HepG2 (cell line): ENCODE measurements around the gene ASTN2. TPM values are rescaled to one million over a fixed set of nuclear protein-coding genes. Genes with fewer than 3 reads are reported as not detected.

Experiments
- ATAC-seq: fragments of 200-7000 bp; cut with Tn5 transposase; 3 replicates; pipeline ENCODE4 v1.9.1; 2020; ENCODE audit warnings: mild to moderate bottlenecking, moderate library complexity
- BruUV-seq: library from RNA; stranded (reverse); fragments of 400-500 nt; replicated peaks from 2 replicates; lab custom pipeline; 2021; lab: Mats Ljungman, UMichigan
- CTCF ChIA-PET: fragments of 300-600 bp; formaldehyde crosslinking; extraction: SDS; loops from one replicate; lab custom pipeline; 2021; ENCODE audit warnings: low total read pairs, inconsistent platforms, low intra/inter-chr PET ratio; lab: Yijun Ruan, JAX
- POLR2A ChIA-PET: fragments of 350-600 bp; sonication (Branson Sonifier 250); formaldehyde crosslinking; loops from one replicate; lab custom pipeline; 2020; ENCODE audit warnings: antibody characterized with exemption, inconsistent platforms; lab: Yijun Ruan, JAX
- DNase-seq: peaks from one replicate; pipeline ENCODE4 v3.0.0-alpha.2; 2015; ENCODE audit warnings: low spot score
- FAIRE-seq: peaks from 3 replicates; lab custom pipeline; 2011; peaks lifted over from hg19 to GRCh38; lab: Jason Lieb, UNC
- H2AFZ ChIP-seq: one replicate; pipeline ENCODE4 v1.6.1; 2011; ENCODE audit warnings: low read length, inconsistent platforms
- H3K27ac ChIP-seq: fragments of 300-600 bp; 3 replicates; pipeline ENCODE4 v1.8.0; 2011; ENCODE audit warnings: mixed run types, mild to moderate bottlenecking, mixed read lengths, low read length, inconsistent platforms; ENCODE audit not compliant: insufficient read depth; ENCODE audit errors: extremely low read length
- H3K27me3 ChIP-seq, 2 experiments: fragments of 200-600 bp in 1 of 2; 2 replicates in 1 of 2; 3 replicates in 1 of 2; pipeline versions ENCODE4 v1.6.0 to v1.8.0; 2011; ENCODE audit warnings: low read length in 2 of 2, mild to moderate bottlenecking in 2 of 2, moderate library complexity in 2 of 2, inconsistent platforms in 1 of 2; ENCODE audit not compliant: insufficient read depth in 2 of 2, control insufficient read depth in 1 of 2
- H3K36me3 ChIP-seq, 2 experiments: fragments of 200-600 bp in 1 of 2; replicated peaks in 1 of 2; 2 replicates in 1 of 2; 3 replicates in 1 of 2; pipeline versions ENCODE4 v1.5.1 to v1.8.0; 2011; ENCODE audit warnings: low read length in 2 of 2, inconsistent platforms in 1 of 2; ENCODE audit not compliant: insufficient read depth in 2 of 2, control insufficient read depth in 1 of 2
- H3K4me1 ChIP-seq: 2 replicates; pipeline ENCODE4 v1.5.1; 2012; ENCODE audit warnings: low read length, inconsistent platforms; ENCODE audit not compliant: insufficient read depth
- H3K4me2 ChIP-seq: 2 replicates; pipeline ENCODE4 v1.6.0; 2011; ENCODE audit warnings: low read depth, low read length, inconsistent platforms
- H3K4me3 ChIP-seq, 3 experiments: fragments of 200-600 bp in 1 of 3; sonication (generic), shearing (Covaris generic) in 1 of 3; replicated peaks in 1 of 3; 2 replicates each; pipeline ENCODE4 v1.5.1; 2011 to 2016; ENCODE audit warnings: low read length in 3 of 3, inconsistent platforms in 2 of 3, low read depth in 2 of 3, mild to moderate bottlenecking in 2 of 3, control low read depth in 1 of 3, mixed read lengths in 1 of 3; ENCODE audit not compliant: insufficient read depth in 1 of 3
- H3K79me2 ChIP-seq: one replicate; pipeline ENCODE4 v1.6.1; 2011; ENCODE audit warnings: low read length, inconsistent platforms; ENCODE audit not compliant: insufficient read depth
- H3K9ac ChIP-seq: 2 replicates; pipeline ENCODE4 v1.6.0; 2011; ENCODE audit warnings: mild to moderate bottlenecking, low read depth, low read length, inconsistent platforms; ENCODE audit not compliant: insufficient read depth
- H3K9me3 ChIP-seq: 2 replicates; pipeline ENCODE4 v1.5.1; 2012; ENCODE audit warnings: mild to moderate bottlenecking, low read length
- H4K20me1 ChIP-seq: 2 replicates; pipeline ENCODE4 v1.6.0; 2011; ENCODE audit warnings: inconsistent platforms, mild to moderate bottlenecking, low read length, moderate library complexity; ENCODE audit not compliant: insufficient read depth
- MAZ ChIP-seq, 2 experiments: sonication (generic) in 1 of 2; formaldehyde crosslinking in 1 of 2; IDR thresholded peaks; 2 replicates each; pipeline versions ENCODE4 v1.5.0 to v1.6.1; 2012 to 2020; ENCODE audit warnings: low read depth in 2 of 2, mild to moderate bottlenecking in 2 of 2, borderline replicate concordance in 1 of 2, improper control_type of control experiment in 1 of 2, low read length in 1 of 2, missing genetic modification reagents in 1 of 2, moderate library complexity in 1 of 2
- NPAS2 ChIP-seq: sonication (generic); formaldehyde crosslinking; IDR thresholded peaks from 2 replicates; pipeline ENCODE4 v1.8.0; 2022; ENCODE audit warnings: mild to moderate bottlenecking, missing genetic modification reagents, borderline replicate concordance
- PPARG ChIP-seq: conservative IDR thresholded peaks from 2 replicates; pipeline ENCODE4 v1.6.1; 2016; ENCODE audit warnings: missing biosample characterization, missing genetic modification reagents
- PRDM10 ChIP-seq: sonication (generic); formaldehyde crosslinking; IDR thresholded peaks from 2 replicates; pipeline ENCODE4 v1.4.0; 2020; ENCODE audit warnings: low read depth, missing genetic modification reagents
- ZBTB7B ChIP-seq: sonication (generic); formaldehyde crosslinking; IDR thresholded peaks from 2 replicates; pipeline ENCODE4 v1.4.0; 2020; ENCODE audit warnings: missing genetic modification reagents
- ZFAT ChIP-seq: sonication (generic); formaldehyde crosslinking; conservative IDR thresholded peaks from 2 replicates; pipeline ENCODE4 v1.8.1; 2023; ENCODE audit warnings: missing genetic modification reagents, inconsistent platforms
- ZNF891 ChIP-seq: sonication (generic); formaldehyde crosslinking; IDR thresholded peaks from 2 replicates; pipeline ENCODE4 v1.5.0; 2020; ENCODE audit warnings: mild to moderate bottlenecking, missing genetic modification reagents
- in situ Hi-C: cut with HindIII; loops from 2 replicates; pipeline ENCODE4 v1.10.0; 2017; ENCODE audit warnings: low pct_unique_long_range_greater_than_20kb; ENCODE audit not compliant: extremely low pct_ligation_motif_present
- intact Hi-C: fragments of 100-400 bp; cut with micrococcal nuclease; formaldehyde crosslinking; loops from one replicate; pipeline ENCODE4 v1.10.0; 2022; ENCODE audit not compliant: unreplicated experiment
- polyA plus RNA-seq, 8 experiments: library from polyadenylated mRNA; depleted of rRNA in 3 of 8; stranded (reverse) in 7 of 8; unstranded in 1 of 8; fragments of >200 nt; fragmentation: Illumina TruSeq in 4 of 8; extraction: Trizol in 4 of 8; gene quantifications; 2 replicates each; pipeline versions ENCODE4 v1.2.1 to v1.2.3, GENCODE V29; 2011 to 2016; ENCODE audit warnings: low read depth in 4 of 8, missing spikeins in 1 of 8, mixed read lengths in 1 of 8; ENCODE audit not compliant: insufficient read depth in 1 of 8
- total RNA-seq, 5 experiments: library from RNA; depleted of rRNA; stranded (reverse); fragments of >200 nt; fragmentation: Illumina TruSeq; extraction: Trizol; gene quantifications; 2 replicates each; pipeline ENCODE4 v1.2.3, GENCODE V29; 2016; ENCODE audit warnings: low read depth in 1 of 5

Gene ASTN2
- total and polyA plus RNA-seq, 2 of the 13 experiments (the other 11 are each of a cell fraction or from before 2014, with no cell fraction given) = 5.2 to 13.5 TPM

GRCh38 chr9:116565986-116566385, 848.9 kb downstream of the ASTN2 start:
- Histone ChIP-seq H3K79me2 (no peaks in the 10 kb centered on the region), H3K4me2 (no peak overlapping the region), H4K20me1 (no peaks in the 10 kb centered on the region), H3K9me3 (no peaks in the 10 kb centered on the region), H3K27me3 (no peaks in the 10 kb centered on the region), H2AFZ (no peak overlapping the region), H3K36me3 (no peaks in the 10 kb centered on the region), H3K27ac (peak overlapping the region; percentile 88), H3K4me3 (no peak overlapping the region), H3K4me1 (peaks cover 52% of the 10 kb centered on the region), H3K9ac (no peak overlapping the region)
- FAIRE-seq = no peak
- POLR2A ChIA-PET = interaction anchor here (0.9 to 1.0 kb wide), 3 partner anchors 17 to 121 kb away, joined by 3 to 5 read pairs (median 3); partner anchors contain the start of gene TRIM32
- CTCF ChIA-PET = no interaction called here
- ATAC-seq = no peak
- no peak for DNase-seq
- intact Hi-C loops (no loop called here), in situ Hi-C loops (loop anchor here (10.0 to 25.0 kb wide), 2 partner anchors 229 to 621 kb away; no protein-coding TSS in a partner anchor)
- TF ChIP-seq MAZ (IDR thresholded peaks at IDR 0.05; ENCODE audit: borderline replicate concordance, low read depth, low read length) = no peak
- no peak for TF ChIP-seq MAZ (CRISPR knock-in tag; IDR thresholded peaks at IDR 0.05; ENCODE audit: low read depth)
- TF ChIP-seq ZBTB7B (CRISPR knock-in tag) = no peak
- no peak for TF ChIP-seq PPARG
- no peak for TF ChIP-seq ZNF891 (CRISPR knock-in tag)
- no peak for TF ChIP-seq ZFAT (CRISPR knock-in tag)
- TF ChIP-seq PRDM10 (CRISPR knock-in tag) = no peak
- TF ChIP-seq NPAS2 = no peak
- BruUV-seq = no TSS peak
